GM12864 (cell line): ENCODE measurements around the gene UBQLNL.

ENCODE experiments used
- DNase-seq: peaks from one replicate; pipeline ENCODE4 v3.0.0-alpha.2; 2011; ENCODE audit warnings: low read depth
- H3K4me3 ChIP-seq: 2 replicates; pipeline ENCODE4 v1.5.1; 2011; ENCODE audit warnings: mild to moderate bottlenecking, low read depth, low read length, control low read depth
- CTCF ChIP-seq: IDR thresholded peaks from 2 replicates; pipeline ENCODE4 v1.5.1; 2011; ENCODE audit warnings: low read depth, mild to moderate bottlenecking, moderate library complexity, low read length, control low read depth, inconsistent platforms; ENCODE audit errors: missing control alignments

The UBQLNL gene

GRCh38 chr11:5473921-5474320 lies 42.6 kb downstream of the UBQLNL start:
- H3K4me3 ChIP-seq: no peak overlapping the region
- no peak for TF ChIP-seq CTCF
- DNase-seq: no peak

GRCh38 chr11:5467527-5467926 lies 49.0 kb downstream of the UBQLNL start:
- H3K4me3 ChIP-seq: no peak overlapping the region
- DNase-seq: no peak
- TF ChIP-seq CTCF: no peak
